K562 (cell line): ENCODE data around the gene CCDC85B. TPM values are rescaled to one million over a fixed set of nuclear protein-coding genes. Genes with fewer than 3 reads are reported as not detected.

ENCODE experiments used
- CBX8 ChIP-seq: fragments of 200-600 bp; sonication (generic); IDR thresholded peaks from 2 replicates; pipeline ENCODE4 v1.6.1; 2012; ENCODE audit warnings: borderline replicate concordance, mixed run types, low read depth, mild to moderate bottlenecking, moderate library complexity, mixed read lengths, low read length, control low read depth, inconsistent platforms; ENCODE audit not compliant: poor library complexity, severe bottlenecking; ENCODE audit errors: extremely low read depth
- FIP1L1 ChIP-seq: fragments of 200-400 bp; formaldehyde crosslinking; IDR thresholded peaks from 2 replicates; pipeline ENCODE4 v1.6.1; 2018; ENCODE audit warnings: mild to moderate bottlenecking, low read depth, low read length; ENCODE audit not compliant: poor library complexity, severe bottlenecking
- PHTF2 ChIP-seq: fragments of 250-450 bp; sonication (Bioruptor Pico); IDR thresholded peaks from 2 replicates; pipeline ENCODE4 v1.5.0; 2021; ENCODE audit warnings: mild to moderate bottlenecking
- POLR2A ChIP-seq: fragments of 450-650 bp; conservative IDR thresholded peaks from 2 replicates; pipeline ENCODE4 v1.6.1; 2016
- RREB1 ChIP-seq: fragments of 250-450 bp; sonication (Bioruptor Pico); IDR thresholded peaks from 2 replicates; pipeline ENCODE4 v1.4.0; 2020
- SMAD4 ChIP-seq: fragments of 250-450 bp; sonication (Bioruptor Pico); conservative IDR thresholded peaks from 2 replicates; pipeline ENCODE4 v1.8.0; 2021; ENCODE audit warnings: inconsistent platforms, mild to moderate bottlenecking, moderate library complexity
- SUPT5H ChIP-seq: fragments of 450-650 bp; IDR thresholded peaks from 2 replicates; pipeline ENCODE4 v1.6.1; 2016
- polyA plus RNA-seq, 8 experiments: library from polyadenylated mRNA; depleted of rRNA in 4 of 8; stranded (reverse) in 5 of 8; unstranded in 3 of 8; fragments of >200 nt; fragmentation: Nextera tagmentation in 2 of 8; fragmentation: Illumina TruSeq in 1 of 8; extraction: Ambion mirVana in 2 of 8; extraction: Trizol in 1 of 8; gene quantifications; 2 replicates each; pipeline versions ENCODE4 v1.2.1 to v1.2.3, GENCODE V29; 2011 to 2014; ENCODE audit warnings: inconsistent platforms in 1 of 8, missing spikeins in 1 of 8
- total RNA-seq, 7 experiments: library from RNA; depleted of rRNA in 6 of 7; stranded (reverse); fragments of >200 nt in 6 of 7; fragmentation: Illumina TruSeq in 2 of 7; extraction: Trizol in 2 of 7; gene quantifications; 2 replicates each; pipeline versions ENCODE4 v1.2.1 to v1.2.3, GENCODE V29; 2011 to 2021; ENCODE audit warnings: low replicate concordance in 1 of 7

CCDC85B gene
- total and polyA plus RNA-seq, 9 of the 15 experiments (the other 6 are each of a cell fraction or from before 2014, with no cell fraction given) = 0.14 to 138 (median 6.2) TPM

GRCh38 chr11:65852508-65853245, 37.8 kb upstream of the CCDC85B start (continued):
- no peak for TF ChIP-seq RREB1
- peak; percentile 71; the same call in 1 of the 2 replicates for TF ChIP-seq POLR2A
- TF ChIP-seq PHTF2 (CRISPR knock-in tag) = no peak
- TF ChIP-seq SUPT5H = peak; percentile 2; the same call in 1 of the 2 replicates
- TF ChIP-seq CBX8 = no peak
- TF ChIP-seq SMAD4 (CRISPR knock-in tag) = no peak
- peak; percentile 87 for TF ChIP-seq FIP1L1
